Right lung (tissue), 10 donors: ENCODE data around the gene NPIPA3. TPM values are rescaled to one million over a fixed set of nuclear protein-coding genes. Genes with fewer than 3 reads are reported as not detected.
"Not testable (repeated sequence)": the region's sequence is repeated elsewhere in the genome, so short reads cannot be mapped to it uniquely, and the experiment has no call there.

ENCODE experiments used
- DNase-seq, 2 donors: peaks; one replicate each; pipeline ENCODE4 v3.0.0-alpha.2; 2013
- long read RNA-seq, 8 donors: transcript quantifications; one replicate each; lab custom pipeline, GENCODE V29; 2026
- polyA plus RNA-seq, 5 donors: library from polyadenylated mRNA; unstranded; fragments of 120-200 nt; gene quantifications; one replicate each; pipeline versions ENCODE4 v1.2.1 to v1.2.3, GENCODE V29; 2013; ENCODE audit warnings: inconsistent platforms in 1 of 5, low replicate concordance in 1 of 5; ENCODE audit not compliant: insufficient read length in 5 of 5, insufficient read depth in 1 of 5

The NPIPA3 gene
- polyA plus RNA-seq = 10 to 100 TPM; 13.2 to 29.5 (median 27.4) TPM
- long read RNA-seq, donor 1 = 0 reads
- long read RNA-seq, donor 2 = 0 reads
- long read RNA-seq, donor 3 = 0 reads
- long read RNA-seq, donor 4 = 0 reads
- long read RNA-seq, donor 5 = 0 reads
- long read RNA-seq, donor 6 = 0 reads
- long read RNA-seq, donor 7 = 0 reads
- long read RNA-seq, donor 8 = 0 reads

DNA sequence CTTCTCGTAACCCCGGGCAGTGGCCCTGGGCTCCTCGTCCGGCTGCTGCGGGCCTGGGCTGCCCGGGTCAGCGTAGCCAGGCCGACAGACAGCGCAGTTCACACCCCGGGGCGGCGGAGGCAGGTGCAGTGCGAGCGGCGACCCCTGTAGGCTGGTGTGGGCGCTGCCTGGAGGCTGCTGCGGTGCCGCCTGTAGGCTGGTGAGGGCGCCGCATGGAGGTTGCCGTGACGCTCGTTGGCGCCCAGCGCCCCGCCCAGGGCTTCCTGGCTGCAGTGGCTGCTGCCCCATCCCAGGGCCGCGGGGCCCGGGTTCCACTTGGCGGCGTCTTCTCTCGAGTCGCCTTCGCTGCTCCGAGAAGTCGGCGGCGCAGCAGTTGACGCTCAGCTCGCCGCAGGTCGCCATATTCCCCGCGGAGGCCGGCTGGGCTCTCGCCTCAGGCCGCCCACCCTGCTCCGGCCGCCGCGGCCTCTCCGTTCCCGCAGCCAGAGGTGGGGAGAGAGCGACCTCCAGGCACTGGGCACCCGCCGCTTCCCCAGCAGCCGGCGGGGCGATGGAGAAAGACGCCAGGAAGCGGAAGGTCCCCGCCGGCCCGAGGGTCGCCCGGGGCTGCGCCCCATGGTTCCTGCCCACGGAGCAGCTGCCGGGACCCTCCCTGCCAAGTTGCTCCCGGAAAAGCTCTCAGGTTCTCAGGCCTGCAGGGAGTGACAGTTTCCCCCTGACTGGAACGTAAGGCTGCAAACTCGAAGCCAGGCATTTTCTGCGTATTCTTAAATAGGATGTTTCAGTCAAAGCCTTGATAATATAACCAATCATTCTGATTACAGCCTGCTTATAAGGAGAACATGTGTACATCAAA is at the start of gene NPIPA3:
Gene NPIPA3, plus strand, starts transcription at position 256 of the 856 bp plus-strand sequence. CDS start 5,533 bp downstream, outside the sequence.
- not testable (repeated sequence) for DNase-seq

DNA sequence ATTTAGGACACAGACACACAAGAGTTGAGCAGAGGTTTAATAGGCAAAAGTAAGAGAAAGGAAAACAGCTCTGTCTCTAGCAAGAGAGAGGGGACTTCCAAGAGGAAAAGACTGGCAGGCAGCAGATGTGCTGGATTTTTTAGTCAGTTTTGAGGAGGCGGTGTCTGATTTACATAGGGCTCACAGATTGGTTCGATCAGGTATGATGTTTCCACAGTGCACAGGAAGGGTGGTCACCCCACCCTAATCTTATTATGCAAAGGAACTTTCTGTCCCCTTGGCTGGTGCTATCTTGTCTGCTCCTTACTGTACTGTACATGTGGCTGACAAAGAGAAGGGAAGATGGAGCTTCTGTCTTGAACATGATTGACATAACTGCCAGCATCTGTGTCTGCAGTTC is 45.1 kb upstream of the NPIPA3 start:
- DNase-seq = no peak

DNA sequence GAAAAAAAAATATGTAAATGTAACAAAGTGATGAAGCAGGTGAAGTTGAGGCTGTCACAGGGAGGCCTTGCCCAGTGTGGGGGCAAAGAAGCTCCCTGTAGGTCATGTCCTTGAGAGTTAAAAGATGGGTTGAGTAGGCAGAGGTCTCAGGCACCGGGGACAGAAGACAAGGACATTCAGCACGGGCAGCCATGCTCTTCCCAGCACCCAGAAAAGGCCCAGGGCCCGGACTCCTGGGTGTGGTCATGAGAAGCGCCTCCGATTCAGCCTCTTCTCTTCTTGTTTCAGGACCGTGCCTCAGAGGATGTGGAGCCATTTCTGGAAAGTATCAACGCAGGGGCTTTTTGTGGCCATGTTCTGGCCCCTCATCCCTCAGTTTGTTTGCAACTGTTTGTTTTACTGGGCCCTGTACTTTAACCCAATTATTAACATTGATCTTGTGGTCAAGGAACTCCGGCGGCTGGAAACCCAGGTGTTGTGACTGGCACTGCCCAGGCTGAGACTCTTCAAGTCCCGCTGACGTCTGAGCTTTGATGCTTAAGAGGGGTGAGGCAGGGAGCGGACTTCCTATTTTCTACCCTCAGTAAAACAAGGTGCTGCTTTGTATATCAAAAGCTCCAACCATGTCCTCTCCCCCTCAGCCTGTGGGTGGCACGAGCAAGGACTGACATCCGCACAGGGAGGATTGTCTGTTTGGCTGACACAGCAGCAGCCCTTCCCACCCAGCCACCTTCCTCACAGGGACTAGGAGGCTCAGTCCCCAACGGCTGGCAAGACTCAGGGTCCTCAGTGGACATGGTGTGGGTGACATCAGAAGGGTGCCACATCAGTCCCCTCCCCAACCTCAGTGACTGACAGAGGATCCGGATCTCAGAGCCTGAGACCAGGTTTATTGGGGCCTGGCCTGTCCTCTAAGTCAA is 35.6 kb upstream of the NPIPA3 start:
- no peak for DNase-seq

DNA sequence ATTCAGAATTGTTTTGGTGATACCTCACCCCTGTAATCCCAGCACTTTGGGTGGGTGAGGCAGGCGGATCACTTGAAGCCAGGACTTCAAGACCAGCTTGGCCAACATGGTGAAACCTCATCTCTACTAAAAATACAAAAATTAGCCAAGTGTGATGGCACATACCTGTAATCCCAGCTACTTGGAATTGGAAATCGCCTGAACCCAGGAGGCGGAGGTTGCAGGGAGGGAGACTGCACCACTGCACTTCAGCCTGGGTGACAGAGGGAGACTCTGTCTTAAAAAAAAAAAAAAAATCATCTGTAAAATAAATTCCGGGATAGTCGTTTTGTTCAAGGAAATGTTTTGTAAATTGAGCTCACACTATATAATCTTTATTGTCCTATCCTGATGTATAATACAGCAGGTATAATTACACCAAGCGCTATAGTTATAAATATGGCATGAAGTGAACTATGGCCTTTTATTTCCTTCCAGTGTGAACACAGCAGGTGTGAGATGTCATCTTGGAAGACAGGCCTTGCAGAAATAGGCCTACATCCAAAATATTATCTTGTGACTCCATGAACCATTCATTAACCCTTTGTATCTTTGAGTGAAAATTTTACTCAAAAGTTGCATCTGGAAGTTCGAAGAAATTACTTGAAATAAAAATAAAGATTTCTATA is 34.5 kb upstream of the NPIPA3 start:
- DNase-seq = no peak

DNA sequence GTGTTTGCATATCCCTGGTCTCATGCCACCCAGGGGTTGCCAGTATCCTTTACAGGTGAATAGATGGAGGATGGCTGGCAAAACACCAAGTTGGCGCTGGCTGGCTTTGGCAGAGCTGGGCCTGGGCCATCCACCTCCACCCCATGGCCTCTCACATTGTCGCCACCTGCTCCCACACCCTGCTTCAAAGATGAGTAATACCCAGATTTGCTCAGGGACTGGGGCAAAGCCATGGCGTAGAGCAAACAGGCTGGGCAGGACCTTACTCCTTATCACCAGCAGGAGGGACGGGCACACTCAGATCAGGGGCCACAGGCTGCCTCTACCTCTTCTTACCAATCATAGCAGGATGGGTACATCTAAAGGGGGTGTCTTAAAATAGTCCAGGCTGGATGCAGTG is 33.4 kb upstream of the NPIPA3 start:
- no peak for DNase-seq

DNA sequence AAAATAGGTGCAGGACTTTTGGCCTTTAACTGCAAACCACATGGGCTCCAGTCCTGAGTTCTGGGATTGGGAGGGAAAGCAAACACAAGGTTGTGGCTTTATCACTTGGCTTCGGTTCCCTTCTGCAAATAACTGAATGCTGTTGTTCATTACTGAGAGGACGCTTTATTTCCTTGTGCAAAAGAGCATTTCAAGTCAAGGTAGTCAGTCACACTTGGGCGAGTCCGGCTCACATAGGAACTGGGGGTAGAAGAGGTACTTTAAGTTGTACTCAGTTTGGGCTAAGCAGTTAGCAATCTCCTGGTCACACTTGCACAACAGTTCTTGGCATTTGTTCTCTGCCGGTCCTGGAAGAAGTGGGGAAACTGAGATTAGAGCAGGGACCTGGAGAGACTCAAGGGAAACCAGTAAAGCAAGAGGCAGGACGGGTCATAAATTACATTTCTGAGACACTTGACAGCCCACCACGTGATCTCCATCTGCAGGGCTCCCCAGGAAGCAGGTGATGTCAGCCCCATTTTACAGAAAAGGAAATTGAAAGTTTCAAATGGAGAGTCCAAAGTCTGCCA is 30.7 kb upstream of the NPIPA3 start:
- no peak for DNase-seq

DNA sequence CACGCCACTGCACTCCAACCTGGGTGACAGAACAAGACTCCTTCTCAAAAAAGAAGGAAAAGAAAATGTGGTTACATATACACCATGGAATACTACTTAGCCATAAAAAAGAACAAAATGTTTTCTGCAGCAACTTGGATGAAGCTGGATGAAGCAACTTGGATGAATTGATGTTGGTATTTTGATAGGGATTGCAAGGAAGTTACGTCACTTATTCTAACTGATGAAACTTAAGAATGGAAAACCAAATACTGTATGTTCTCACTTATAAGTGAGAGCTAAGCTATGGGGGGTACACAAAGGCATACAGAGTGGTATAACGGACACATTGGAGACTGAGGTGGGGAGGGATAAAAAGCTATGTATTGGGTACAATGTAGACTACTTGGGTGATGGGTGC is 26.6 kb upstream of the NPIPA3 start:
- DNase-seq = no peak

DNA sequence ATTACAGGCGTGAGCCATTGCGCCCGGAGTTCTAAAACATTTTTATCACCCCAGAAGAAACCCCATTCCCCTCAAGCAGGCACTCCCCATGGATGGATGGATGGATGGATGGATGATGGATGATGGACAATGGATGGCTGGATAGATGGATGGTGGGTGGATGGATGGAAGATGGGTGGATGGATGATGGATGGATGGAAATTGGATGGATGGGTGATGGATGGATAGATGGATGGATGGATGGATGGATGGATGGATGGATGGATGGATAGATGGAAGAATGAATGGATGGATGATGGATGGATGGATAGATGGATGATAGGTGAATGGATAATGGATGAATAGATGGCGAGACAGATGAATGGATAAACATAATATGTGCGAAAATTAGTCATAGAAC is 25.6 kb upstream of the NPIPA3 start:
- no peak for DNase-seq

DNA sequence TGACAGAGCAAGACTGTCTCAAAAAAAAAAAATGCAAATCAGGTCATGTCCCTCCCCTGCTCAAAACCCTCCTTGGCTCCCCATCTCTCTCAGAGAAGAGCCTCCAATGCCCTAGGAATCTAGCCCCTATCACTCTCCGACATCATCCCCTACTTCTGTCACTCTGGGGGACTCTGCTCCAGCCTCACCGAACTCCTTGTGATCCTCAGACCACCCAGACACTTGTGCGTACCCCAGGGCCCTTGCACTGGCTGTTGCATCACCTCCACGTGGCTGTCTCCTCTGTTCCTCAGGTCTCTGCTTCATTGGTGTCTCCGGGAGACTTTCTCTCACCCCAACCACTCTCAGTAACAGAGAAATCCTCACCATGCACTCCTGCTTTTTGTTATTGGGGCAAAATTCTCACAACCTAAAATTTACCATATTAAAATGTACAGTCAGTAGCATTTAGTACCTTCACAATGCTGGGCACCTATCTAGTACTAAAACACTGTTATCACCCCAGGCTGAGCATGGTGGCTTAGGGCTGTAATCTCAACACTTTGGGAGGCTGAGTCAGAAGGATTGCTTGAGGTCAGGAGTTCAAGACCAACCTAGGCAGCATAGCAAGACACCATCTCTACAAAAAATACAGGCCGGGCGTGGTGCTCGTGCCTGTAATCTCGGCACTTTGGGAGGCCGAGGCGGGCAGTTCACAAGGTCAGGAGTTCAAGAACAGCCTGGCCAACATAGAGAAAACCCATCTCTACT is 24.3 kb upstream of the NPIPA3 start:
- DNase-seq = no peak

DNA sequence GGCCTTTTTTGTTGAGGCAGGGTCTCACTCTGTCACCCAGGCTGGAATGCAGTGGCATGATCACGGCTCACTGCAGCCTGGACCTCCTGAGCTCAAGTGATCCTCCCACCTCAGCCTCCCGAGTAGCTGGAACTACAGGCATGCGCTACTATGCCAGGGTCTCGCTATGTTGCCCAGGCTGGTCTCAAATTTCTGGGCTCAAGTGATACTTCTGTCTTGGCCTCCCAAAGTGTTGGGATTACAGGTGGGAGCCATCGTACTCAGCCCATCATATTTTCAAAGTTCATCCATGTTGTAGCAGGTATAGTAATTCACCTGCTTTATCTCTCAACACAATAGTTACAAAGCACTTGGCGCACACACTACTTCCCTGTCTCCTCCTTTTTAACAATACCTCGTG is 22.8 kb upstream of the NPIPA3 start:
- not testable (repeated sequence) for DNase-seq

DNA sequence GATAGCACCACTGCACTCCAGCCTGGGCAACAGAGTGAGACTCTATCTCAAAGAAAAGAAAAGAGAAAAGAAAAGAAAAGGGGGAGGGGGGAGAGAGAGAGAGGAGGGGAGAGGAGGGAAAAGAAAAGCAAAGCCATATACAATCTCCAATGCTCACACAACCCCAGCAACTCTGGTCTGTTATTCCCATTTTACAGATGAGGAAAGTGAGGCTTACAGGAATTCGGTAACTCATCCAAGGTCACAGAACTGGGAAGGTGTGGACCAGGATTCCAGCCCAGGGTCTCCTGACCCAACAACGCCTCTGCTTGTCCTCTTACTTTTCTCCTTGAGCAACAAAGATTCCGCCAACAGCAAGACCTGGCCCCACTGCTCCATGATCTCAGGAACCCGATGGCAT is 22.1 kb upstream of the NPIPA3 start:
- DNase-seq = no peak

DNA sequence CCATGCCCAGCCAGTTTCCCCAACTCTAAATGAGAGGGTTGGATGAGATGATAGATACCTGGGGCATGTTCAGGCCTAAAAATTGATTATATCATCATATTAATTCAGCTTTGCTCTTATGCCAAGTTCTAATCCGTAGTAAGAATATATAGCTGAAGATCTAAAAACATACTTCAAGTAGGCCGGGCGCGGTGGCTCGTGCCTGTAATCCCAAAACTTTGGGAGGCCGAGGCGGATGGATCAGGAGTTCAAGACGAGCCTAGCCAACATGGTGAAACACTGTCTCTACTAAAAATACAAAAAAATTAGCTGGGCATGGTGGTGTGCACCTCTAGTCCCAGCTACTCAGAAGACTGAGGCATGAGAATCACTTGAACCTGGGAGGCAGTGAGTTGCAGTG is 21.1 kb upstream of the NPIPA3 start:
- no peak for DNase-seq

DNA sequence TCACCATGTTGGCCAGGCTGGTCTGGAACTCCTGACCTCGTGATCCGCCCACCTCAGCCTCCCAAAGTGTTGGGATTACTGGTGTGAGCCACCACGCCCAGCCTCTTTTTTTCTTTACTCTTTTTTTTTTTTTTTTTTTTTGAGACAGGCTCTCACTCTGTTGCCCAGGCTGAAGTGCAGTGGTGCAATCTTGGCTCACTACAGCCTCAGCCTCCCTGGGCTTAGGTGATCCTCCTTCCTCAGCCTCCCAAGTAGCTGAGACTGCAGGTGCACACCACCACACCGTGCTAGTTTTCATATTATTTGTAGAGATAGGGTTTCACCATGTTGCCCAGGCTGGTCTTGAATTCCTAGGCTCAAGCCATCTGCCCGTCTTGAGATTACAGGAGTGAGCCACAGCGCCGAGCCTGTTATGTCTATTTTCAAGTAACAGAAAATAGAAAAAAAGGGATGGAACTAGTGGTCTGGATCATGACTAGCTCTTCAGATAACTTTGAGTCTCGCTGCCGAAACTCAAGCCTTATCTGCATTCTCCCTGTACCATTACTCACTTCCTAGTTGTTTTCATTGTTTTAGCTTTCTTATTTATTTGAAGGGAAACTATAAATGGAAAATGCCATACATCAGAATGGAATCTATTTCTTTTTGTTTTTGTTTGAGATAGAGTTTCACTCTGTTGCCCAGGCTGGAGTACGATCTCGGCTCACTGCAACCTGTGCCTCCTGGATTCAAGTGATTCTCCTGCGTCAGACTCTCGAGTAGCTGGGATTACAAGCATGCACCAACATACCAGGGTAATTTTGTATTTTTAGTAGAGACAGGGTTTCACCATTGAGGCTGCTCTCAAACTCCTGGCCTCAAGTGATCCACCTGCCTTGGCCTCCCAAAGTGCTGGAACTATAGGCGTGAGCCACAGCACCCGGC is 17.1 kb upstream of the NPIPA3 start:
- not testable (repeated sequence) for DNase-seq

DNA sequence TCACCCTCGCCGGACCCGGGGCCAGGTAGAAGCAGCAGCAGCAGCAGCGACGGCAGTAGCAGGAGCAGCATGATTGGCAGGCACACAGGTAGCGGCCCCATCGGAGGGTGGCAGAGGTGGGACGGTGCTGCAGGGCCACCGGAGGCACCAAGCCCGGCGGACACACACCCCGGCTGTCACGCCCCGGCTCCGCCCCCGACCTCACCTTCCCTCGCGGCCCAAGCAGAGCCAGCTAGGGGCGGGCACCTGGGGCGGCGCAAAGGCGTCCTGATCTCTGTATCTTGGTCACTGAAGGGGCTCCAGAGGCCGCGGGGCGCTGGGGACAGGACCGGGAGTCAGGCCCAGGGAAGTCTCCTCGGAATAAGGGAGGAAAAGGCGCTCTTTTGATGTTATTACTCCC is 9.1 kb upstream of the NPIPA3 start, which contains the start of gene PLA2G10:
Gene PLA2G10, minus strand, starts transcription at position 180 of the 400 bp plus-strand sequence. Its CDS starts 79 bp downstream, at position 101.
- DNase-seq = not testable (repeated sequence)

DNA sequence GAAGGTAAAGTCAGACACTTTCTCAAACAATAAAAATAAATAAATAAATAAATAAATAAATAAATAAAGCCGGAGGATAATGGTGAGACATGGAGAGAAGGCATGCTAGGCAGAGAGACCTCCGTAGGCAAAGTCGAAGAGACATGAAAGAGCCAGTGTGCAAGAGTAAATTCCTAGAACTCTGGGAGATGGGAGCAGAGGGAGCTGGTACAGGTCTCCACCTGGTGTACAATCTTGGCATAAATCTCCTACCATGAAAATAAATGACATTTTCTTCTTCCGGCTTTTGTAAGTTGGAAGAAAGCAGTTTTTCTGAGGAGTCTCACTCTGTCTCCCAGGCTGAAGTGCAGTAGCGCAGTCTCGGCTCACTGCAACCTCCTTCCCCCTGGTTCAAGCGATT is 1.4 kb upstream of the NPIPA3 start:
- not testable (repeated sequence) for DNase-seq

DNA sequence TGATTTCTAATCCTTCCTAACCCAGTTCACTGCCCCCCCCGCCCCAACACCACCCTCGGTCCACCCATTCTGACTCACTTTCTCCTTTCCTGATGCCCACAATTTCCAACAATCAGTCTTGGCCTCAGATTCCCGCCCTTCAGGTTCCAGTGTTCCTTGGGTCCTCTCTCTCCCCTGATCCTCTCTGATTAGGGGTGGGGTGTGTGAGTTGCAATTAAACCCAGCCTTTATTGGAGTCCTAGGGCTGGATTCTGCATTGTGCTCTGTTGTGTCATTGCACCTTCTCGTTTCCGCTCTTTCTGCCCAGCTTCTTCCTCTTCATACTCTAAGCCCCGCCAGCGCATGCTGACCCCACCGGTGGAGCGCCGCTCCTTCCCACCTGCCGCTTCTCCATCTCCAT is 539 bp upstream of the NPIPA3 start:
- DNase-seq = not testable (repeated sequence)

DNA sequence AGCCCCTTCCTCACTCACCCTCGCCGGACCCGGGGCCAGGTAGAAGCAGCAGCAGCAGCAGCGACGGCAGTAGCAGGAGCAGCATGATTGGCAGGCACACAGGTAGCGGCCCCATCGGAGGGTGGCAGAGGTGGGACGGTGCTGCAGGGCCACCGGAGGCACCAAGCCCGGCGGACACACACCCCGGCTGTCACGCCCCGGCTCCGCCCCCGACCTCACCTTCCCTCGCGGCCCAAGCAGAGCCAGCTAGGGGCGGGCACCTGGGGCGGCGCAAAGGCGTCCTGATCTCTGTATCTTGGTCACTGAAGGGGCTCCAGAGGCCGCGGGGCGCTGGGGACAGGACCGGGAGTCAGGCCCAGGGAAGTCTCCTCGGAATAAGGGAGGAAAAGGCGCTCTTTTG is 30.0 kb downstream of the NPIPA3 start:
- DNase-seq = not testable (repeated sequence)

DNA sequence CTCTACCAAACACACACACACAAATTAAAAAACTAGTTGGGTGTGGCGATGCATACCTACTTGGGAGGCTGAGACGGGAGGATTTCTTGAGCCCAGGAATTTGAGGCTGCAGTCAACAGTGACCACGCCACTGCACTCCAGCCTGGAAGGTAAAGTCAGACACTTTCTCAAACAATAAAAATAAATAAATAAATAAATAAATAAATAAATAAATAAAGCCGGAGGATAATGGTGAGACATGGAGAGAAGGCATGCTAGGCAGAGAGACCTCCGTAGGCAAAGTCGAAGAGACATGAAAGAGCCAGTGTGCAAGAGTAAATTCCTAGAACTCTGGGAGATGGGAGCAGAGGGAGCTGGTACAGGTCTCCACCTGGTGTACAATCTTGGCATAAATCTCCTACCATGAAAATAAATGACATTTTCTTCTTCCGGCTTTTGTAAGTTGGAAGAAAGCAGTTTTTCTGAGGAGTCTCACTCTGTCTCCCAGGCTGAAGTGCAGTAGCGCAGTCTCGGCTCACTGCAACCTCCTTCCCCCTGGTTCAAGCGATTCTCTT is 37.7 kb downstream of the NPIPA3 start:
- not testable (repeated sequence) for DNase-seq

DNA sequence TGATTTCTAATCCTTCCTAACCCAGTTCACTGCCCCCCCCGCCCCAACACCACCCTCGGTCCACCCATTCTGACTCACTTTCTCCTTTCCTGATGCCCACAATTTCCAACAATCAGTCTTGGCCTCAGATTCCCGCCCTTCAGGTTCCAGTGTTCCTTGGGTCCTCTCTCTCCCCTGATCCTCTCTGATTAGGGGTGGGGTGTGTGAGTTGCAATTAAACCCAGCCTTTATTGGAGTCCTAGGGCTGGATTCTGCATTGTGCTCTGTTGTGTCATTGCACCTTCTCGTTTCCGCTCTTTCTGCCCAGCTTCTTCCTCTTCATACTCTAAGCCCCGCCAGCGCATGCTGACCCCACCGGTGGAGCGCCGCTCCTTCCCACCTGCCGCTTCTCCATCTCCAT is 38.6 kb downstream of the NPIPA3 start:
- DNase-seq = not testable (repeated sequence)
